GM12873 (cell line): ENCODE data around the gene ZCCHC3.

ENCODE experiments used
- CTCF ChIP-seq: IDR thresholded peaks from 2 replicates; pipeline ENCODE4 v1.5.1; 2012; ENCODE audit warnings: low read depth, mild to moderate bottlenecking, moderate library complexity, low read length, control low read depth; ENCODE audit not compliant: insufficient read depth; ENCODE audit errors: missing control alignments

ZCCHC3 gene

GRCh38 chr20:297098-297924 is at the start of gene ZCCHC3:
TSS of gene ZCCHC3 (plus strand) at chr20:297570. CDS start at chr20:297587, 17 bp downstream.
- TF ChIP-seq CTCF: no peak

GRCh38 chr20:251354-251753 is 46.0 kb upstream of the ZCCHC3 start:
- no peak for TF ChIP-seq CTCF

GRCh38 chr20:252801-253200 is 44.6 kb upstream of the ZCCHC3 start:
- no peak for TF ChIP-seq CTCF

- no peak for TF ChIP-seq CTCF
These were observed 40.0 kb upstream of the ZCCHC3 start, which contains the start of gene DEFB132 for GRCh38 chr20:257419-257818. TSS of gene DEFB132 (plus strand) at chr20:257724. CDS start at chr20:257779, 55 bp downstream.

GRCh38 chr20:258269-258858 is 39.0 kb upstream of the ZCCHC3 start:
- TF ChIP-seq CTCF: no peak

- peak; percentile 32 for TF ChIP-seq CTCF
These were observed 38.4 kb upstream of the ZCCHC3 start for GRCh38 chr20:258963-259362.

- TF ChIP-seq CTCF: no peak
These were observed 37.4 kb upstream of the ZCCHC3 start for GRCh38 chr20:259981-260380.
